ENCODE measurements around the gene FKBP4.

FKBP4 gene

GRCh38 chr12:2775431-2775830 is 19.3 kb upstream of the FKBP4 start:
- no peaks in the 10 kb centered on the region for H3K79me2 ChIP-seq (ENCODE audit: insufficient read depth, low read length)
- H4K20me1 ChIP-seq (ENCODE audit: low read depth, low read length): no peaks in the 10 kb centered on the region
- no peaks in the 10 kb centered on the region for H3K36me3 ChIP-seq (ENCODE audit: low read length)
- no peak for TF ChIP-seq EZH2phosphoT487 (conservative IDR thresholded peaks at IDR 0.05; ENCODE audit: low read length)
- TF ChIP-seq, protein P1, sequence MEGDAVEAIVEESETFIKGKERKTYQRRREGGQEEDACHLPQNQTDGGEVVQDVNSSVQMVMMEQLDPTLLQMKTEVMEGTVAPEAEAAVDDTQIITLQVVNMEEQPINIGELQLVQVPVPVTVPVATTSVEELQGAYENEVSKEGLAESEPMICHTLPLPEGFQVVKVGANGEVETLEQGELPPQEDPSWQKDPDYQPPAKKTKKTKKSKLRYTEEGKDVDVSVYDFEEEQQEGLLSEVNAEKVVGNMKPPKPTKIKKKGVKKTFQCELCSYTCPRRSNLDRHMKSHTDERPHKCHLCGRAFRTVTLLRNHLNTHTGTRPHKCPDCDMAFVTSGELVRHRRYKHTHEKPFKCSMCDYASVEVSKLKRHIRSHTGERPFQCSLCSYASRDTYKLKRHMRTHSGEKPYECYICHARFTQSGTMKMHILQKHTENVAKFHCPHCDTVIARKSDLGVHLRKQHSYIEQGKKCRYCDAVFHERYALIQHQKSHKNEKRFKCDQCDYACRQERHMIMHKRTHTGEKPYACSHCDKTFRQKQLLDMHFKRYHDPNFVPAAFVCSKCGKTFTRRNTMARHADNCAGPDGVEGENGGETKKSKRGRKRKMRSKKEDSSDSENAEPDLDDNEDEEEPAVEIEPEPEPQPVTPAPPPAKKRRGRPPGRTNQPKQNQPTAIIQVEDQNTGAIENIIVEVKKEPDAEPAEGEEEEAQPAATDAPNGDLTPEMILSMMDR (IDR thresholded peaks at IDR 0.05; ENCODE audit: insufficient read depth, low read length, poor library complexity, severe bottlenecking): no peak
- no peak overlapping the region for H3K4me2 ChIP-seq (ENCODE audit: low read depth, low read length, poor library complexity, severe bottlenecking)
- no peaks in the 10 kb centered on the region for H3K9me2 ChIP-seq (replicated peaks; ENCODE audit: insufficient read depth, low read length)
- no peak overlapping the region for H3K27ac ChIP-seq (ENCODE audit: low read depth, low read length)
- H3K4me3 ChIP-seq (ENCODE audit: insufficient read depth, low read length, poor library complexity, severe bottlenecking): no peak overlapping the region
- H3K27me3 ChIP-seq (ENCODE audit: low read length): no peaks in the 10 kb centered on the region
- no peak overlapping the region for H3K9ac ChIP-seq (ENCODE audit: low read length)
- H2AFZ ChIP-seq (ENCODE audit: low read depth, low read length, severe bottlenecking): no peak overlapping the region
- no peaks in the 10 kb centered on the region for H3K9me3 ChIP-seq (ENCODE audit: insufficient read depth, low read length)
- H3F3A ChIP-seq (ENCODE audit: insufficient read depth): no peaks in the 10 kb centered on the region

DNA sequence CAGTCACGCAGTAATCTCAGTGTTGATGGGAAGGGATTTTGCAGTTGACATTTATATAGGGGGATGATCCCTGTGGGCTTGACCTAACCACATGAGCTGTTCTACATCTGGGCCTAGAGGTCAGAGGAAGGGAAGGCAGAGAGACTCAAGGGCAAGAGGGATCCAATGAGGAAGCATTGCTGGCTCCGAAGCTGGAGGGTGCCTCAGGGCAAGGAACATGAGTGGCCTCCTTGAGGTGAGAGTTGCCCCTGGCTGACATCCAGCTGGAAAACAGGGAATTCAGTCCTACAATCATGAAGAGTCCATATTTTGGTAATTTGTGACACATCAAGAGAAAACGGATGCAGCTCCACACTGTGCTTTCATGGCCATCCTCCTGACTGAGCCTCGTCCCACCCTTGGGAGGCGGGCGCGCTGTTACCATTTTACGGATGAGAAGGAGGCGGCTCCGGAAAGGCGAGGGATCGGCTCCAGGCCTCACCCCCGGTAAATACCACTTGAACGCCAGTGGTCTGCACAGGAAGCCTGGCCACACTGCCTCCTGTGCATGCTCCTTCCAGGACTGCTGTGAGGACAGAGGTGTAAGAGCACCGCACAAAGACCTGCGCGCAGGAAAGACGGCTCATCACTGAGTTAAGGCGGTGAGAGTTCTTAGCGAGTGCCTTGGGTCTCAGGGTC is 18.5 kb upstream of the FKBP4 start:
- Histone ChIP-seq H3K27ac (ENCODE audit: low read depth, low read length) (no peak overlapping the region), H3F3A (ENCODE audit: insufficient read depth) (no peaks in the 10 kb centered on the region), H2AFZ (ENCODE audit: low read depth, low read length, severe bottlenecking) (no peak overlapping the region), H3K9me2 (replicated peaks; ENCODE audit: insufficient read depth, low read length) (no peaks in the 10 kb centered on the region), H3K36me3 (ENCODE audit: low read length) (no peaks in the 10 kb centered on the region), H3K27me3 (ENCODE audit: low read length) (no peaks in the 10 kb centered on the region), H3K4me3 (ENCODE audit: insufficient read depth, low read length, poor library complexity, severe bottlenecking) (no peak overlapping the region), H3K4me2 (ENCODE audit: low read depth, low read length, poor library complexity, severe bottlenecking) (no peak overlapping the region), H4K20me1 (ENCODE audit: low read depth, low read length) (no peaks in the 10 kb centered on the region), H3K9me3 (ENCODE audit: insufficient read depth, low read length) (no peaks in the 10 kb centered on the region), H3K79me2 (ENCODE audit: insufficient read depth, low read length) (no peaks in the 10 kb centered on the region), H3K9ac (ENCODE audit: low read length) (no peak overlapping the region)
- TF ChIP-seq, protein P1 (IDR thresholded peaks at IDR 0.05; ENCODE audit: insufficient read depth, low read length, poor library complexity, severe bottlenecking): no peak
- TF ChIP-seq EZH2phosphoT487 (conservative IDR thresholded peaks at IDR 0.05; ENCODE audit: low read length): no peak

- Histone ChIP-seq H3K4me2 (ENCODE audit: low read depth, low read length, poor library complexity, severe bottlenecking) (no peak overlapping the region), H3K9ac (ENCODE audit: low read length) (no peak overlapping the region), H2AFZ (ENCODE audit: low read depth, low read length, severe bottlenecking) (no peak overlapping the region)
These were observed 15.5 kb upstream of the FKBP4 start for GRCh38 chr12:2779281-2779680.

More at GRCh38 chr12:2779281-2779680, 15.5 kb upstream of the FKBP4 start:
- Histone ChIP-seq H3K4me3 (ENCODE audit: insufficient read depth, low read length, poor library complexity, severe bottlenecking) (no peak overlapping the region), H3K36me3 (ENCODE audit: low read length) (no peaks in the 10 kb centered on the region), H3K9me3 (ENCODE audit: insufficient read depth, low read length) (no peaks in the 10 kb centered on the region), H3K79me2 (ENCODE audit: insufficient read depth, low read length) (no peaks in the 10 kb centered on the region), H3K27ac (ENCODE audit: low read depth, low read length) (no peak overlapping the region), H3F3A (ENCODE audit: insufficient read depth) (no peaks in the 10 kb centered on the region), H3K9me2 (replicated peaks; ENCODE audit: insufficient read depth, low read length) (no peaks in the 10 kb centered on the region), H4K20me1 (ENCODE audit: low read depth, low read length) (no peaks in the 10 kb centered on the region), H3K27me3 (ENCODE audit: low read length) (no peaks in the 10 kb centered on the region)
- no peak for TF ChIP-seq EZH2phosphoT487 (conservative IDR thresholded peaks at IDR 0.05; ENCODE audit: low read length)
- TF ChIP-seq, protein P1 (IDR thresholded peaks at IDR 0.05; ENCODE audit: insufficient read depth, low read length, poor library complexity, severe bottlenecking): no peak
